ENCODE measurements around the gene MRPS25. TPM values are rescaled to one million over a fixed set of nuclear protein-coding genes. Genes with fewer than 3 reads are reported as not detected.

The MRPS25 gene
- total RNA-seq, 1 experiment from 2014 or later = 53.2 TPM

DNA sequence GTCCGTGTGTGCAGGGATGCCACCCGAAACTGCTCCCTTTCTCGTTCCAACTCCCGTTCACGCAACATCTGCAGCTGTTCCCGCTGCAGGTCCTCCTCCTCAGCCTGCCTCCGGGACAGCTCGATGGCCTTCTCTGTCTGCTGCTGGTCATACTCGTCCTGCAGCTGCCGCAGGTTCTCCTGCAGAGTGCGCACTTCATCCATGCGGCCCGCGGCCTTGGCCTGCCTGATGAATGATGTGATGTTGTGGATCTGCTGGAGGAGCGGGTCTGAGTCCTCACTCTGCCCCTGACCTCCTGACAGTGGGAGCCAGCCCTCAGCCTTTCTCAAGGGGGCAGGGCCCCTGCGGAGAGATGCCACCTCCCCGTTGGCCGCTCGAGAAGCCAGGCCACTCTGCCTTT lies 9.4 kb upstream of the MRPS25 start:
- Histone ChIP-seq H3K18ac (ENCODE audit: insufficient read length, low read depth, low read length) (no peak overlapping the region), H3K27me3 (ENCODE audit: insufficient read depth, low read length) (no peaks in the 10 kb centered on the region), H3K23me2 (ENCODE audit: insufficient read length, low read depth, low read length, poor library complexity, severe bottlenecking) (no peaks in the 10 kb centered on the region), H2BK12ac (ENCODE audit: insufficient read length, low read depth, low read length) (no peak overlapping the region), H3K27ac (ENCODE audit: insufficient read length, low read depth, low read length) (no peak overlapping the region), H3K9ac (ENCODE audit: extremely low read depth, insufficient read length, low read length) (no peak overlapping the region), H2BK5ac (ENCODE audit: insufficient read length, low read length) (no peak overlapping the region), H3K4me2 (ENCODE audit: insufficient read depth, insufficient read length, low read length) (no peak overlapping the region), H2BK15ac (ENCODE audit: low read depth, low read length) (no peak overlapping the region), H4K20me1 (ENCODE audit: control insufficient read depth, insufficient read depth, insufficient read length) (no peaks in the 10 kb centered on the region), H3K14ac (ENCODE audit: insufficient read depth, low read length) (no peak overlapping the region), H4K91ac (ENCODE audit: insufficient read length, low read depth, low read length) (no peak overlapping the region), H4K8ac (replicated peaks; ENCODE audit: insufficient read length, low read depth, low read length) (no peak overlapping the region), H3K79me2 (ENCODE audit: insufficient read depth, low read length) (no peaks in the 10 kb centered on the region), H3K23ac (ENCODE audit: insufficient read length, low read depth, low read length) (no peak overlapping the region), H2AK5ac (ENCODE audit: insufficient read length, low read length) (no peak overlapping the region), H3K4ac (ENCODE audit: low read depth, low read length) (no peak overlapping the region), H4K5ac (ENCODE audit: insufficient read length, low read depth, low read length) (no peak overlapping the region), H3K9me3 (ENCODE audit: control insufficient read depth, low read depth, low read length) (no peaks in the 10 kb centered on the region), H3K4me1 (ENCODE audit: insufficient read depth, low read length) (no peaks in the 10 kb centered on the region), H3K56ac (ENCODE audit: insufficient read length, low read depth, low read length) (no peak overlapping the region), H2BK120ac (ENCODE audit: low read depth, low read length, poor library complexity, severe bottlenecking) (no peak overlapping the region), H2AFZ (ENCODE audit: low read length) (no peak overlapping the region), H2BK20ac (ENCODE audit: low read depth, low read length, poor library complexity, severe bottlenecking) (no peak overlapping the region), H3K79me1 (ENCODE audit: insufficient read depth, low read depth, low read length, poor library complexity, severe bottlenecking) (no peaks in the 10 kb centered on the region), H3T11ph (ENCODE audit: low read length) (no peak overlapping the region)
- Mint-ChIP-seq H3K27me3 (ENCODE audit: low read depth) (no peaks in the 10 kb centered on the region), H3K4me1 (no peaks in the 10 kb centered on the region), H3K27ac (no peak overlapping the region), H3K9me3 (no peaks in the 10 kb centered on the region), H3K4me3 (no peak overlapping the region), H3K36me3 (ENCODE audit: insufficient read depth in 1 of 3, low read depth in 3 of 3) (peaks cover 12 to 54% (median 53%) of the 10 kb centered on the region in 3 experiments; a peak in 6 of 7 replicates)
- no peak for DNase-seq
- TF ChIP-seq, protein P1, sequence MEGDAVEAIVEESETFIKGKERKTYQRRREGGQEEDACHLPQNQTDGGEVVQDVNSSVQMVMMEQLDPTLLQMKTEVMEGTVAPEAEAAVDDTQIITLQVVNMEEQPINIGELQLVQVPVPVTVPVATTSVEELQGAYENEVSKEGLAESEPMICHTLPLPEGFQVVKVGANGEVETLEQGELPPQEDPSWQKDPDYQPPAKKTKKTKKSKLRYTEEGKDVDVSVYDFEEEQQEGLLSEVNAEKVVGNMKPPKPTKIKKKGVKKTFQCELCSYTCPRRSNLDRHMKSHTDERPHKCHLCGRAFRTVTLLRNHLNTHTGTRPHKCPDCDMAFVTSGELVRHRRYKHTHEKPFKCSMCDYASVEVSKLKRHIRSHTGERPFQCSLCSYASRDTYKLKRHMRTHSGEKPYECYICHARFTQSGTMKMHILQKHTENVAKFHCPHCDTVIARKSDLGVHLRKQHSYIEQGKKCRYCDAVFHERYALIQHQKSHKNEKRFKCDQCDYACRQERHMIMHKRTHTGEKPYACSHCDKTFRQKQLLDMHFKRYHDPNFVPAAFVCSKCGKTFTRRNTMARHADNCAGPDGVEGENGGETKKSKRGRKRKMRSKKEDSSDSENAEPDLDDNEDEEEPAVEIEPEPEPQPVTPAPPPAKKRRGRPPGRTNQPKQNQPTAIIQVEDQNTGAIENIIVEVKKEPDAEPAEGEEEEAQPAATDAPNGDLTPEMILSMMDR (conservative IDR thresholded peaks at IDR 0.05) = no peak
- WGBS (ENCODE audit: extremely low coverage, insufficient read length, low lambda C conversion rate) = no CpG with 5 or more reads among the region's 19 CpGs

Data from H9 (cell line).